ENCODE results near the gene ZNF267.
"Not testable (repeated sequence)": the region's sequence is repeated elsewhere in the genome, so short reads cannot be mapped to it uniquely, and the experiment has no call there.

Gene ZNF267

GRCh38 chr16:31880322-31880979 lies 6.8 kb downstream of the ZNF267 start:
- no peak for DNase-seq (ENCODE audit: extremely low read depth, low read depth)

GRCh38 chr16:31886227-31886626 lies 12.6 kb downstream of the ZNF267 start:
- no peak for DNase-seq (ENCODE audit: extremely low read depth, low read depth)
- no peak for TF ChIP-seq CTCF (IDR thresholded peaks at IDR 0.05; ENCODE audit: low read depth, low read length)

More at GRCh38 chr16:31880322-31880979, 6.8 kb downstream of the ZNF267 start:
- TF ChIP-seq CTCF (IDR thresholded peaks at IDR 0.05; ENCODE audit: low read depth, low read length) = no peak

GRCh38 chr16:31888735-31889134 lies 15.1 kb downstream of the ZNF267 start:
- no peak for TF ChIP-seq CTCF (IDR thresholded peaks at IDR 0.05; ENCODE audit: low read depth, low read length)
- no peak for DNase-seq (ENCODE audit: extremely low read depth, low read depth)

- not testable (repeated sequence) for DNase-seq (ENCODE audit: extremely low read depth, low read depth)
Observed at GRCh38 chr16:31892111-31892510, 18.5 kb downstream of the ZNF267 start.

- DNase-seq (ENCODE audit: extremely low read depth, low read depth) = no peak
- no peak for TF ChIP-seq CTCF (IDR thresholded peaks at IDR 0.05; ENCODE audit: low read depth, low read length)
Observed at GRCh38 chr16:31893824-31894223, 20.2 kb downstream of the ZNF267 start.

- no peak for TF ChIP-seq CTCF (IDR thresholded peaks at IDR 0.05; ENCODE audit: low read depth, low read length)
- no peak for DNase-seq (ENCODE audit: extremely low read depth, low read depth)
Observed at GRCh38 chr16:31897283-31897682, 23.7 kb downstream of the ZNF267 start.

- no peak for DNase-seq (ENCODE audit: extremely low read depth, low read depth)
- TF ChIP-seq CTCF (IDR thresholded peaks at IDR 0.05; ENCODE audit: low read depth, low read length) = no peak
Observed at GRCh38 chr16:31899505-31899904, 25.9 kb downstream of the ZNF267 start.

- not testable (repeated sequence) for DNase-seq (ENCODE audit: extremely low read depth, low read depth)
Observed at GRCh38 chr16:31904571-31904970, 31.0 kb downstream of the ZNF267 start.

Data from AG09319 (cell line).